ENCODE results near the gene CEP104. TPM values are rescaled to one million over a fixed set of nuclear protein-coding genes. Genes with fewer than 3 reads are reported as not detected.

The CEP104 gene
- polyA plus RNA-seq, 1 of the 3 experiments (the other 2 are of a cell fraction) = 19.2 TPM

DNA sequence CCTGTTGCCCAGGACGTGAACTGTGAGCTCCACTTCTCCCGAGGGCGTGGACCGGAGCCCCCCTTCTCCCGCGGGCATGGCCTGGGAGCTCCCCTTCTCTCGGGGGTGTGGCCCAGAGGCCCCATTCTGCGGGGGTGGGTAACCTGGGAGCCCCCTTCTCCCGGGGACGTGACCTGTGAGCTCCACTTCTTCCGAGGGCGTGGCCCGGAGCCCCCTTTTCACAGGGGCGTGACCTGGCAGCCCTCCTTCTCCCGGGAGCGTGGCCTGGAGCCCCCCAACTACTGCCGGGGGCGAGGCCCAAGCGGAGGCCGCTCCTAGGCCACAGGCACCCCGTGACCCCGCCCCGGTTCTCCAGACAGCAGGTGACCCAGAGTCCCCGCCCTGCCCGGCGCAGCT is 42.7 kb upstream of the CEP104 start:
- peak overlapping the region; percentile 100 for H3K4me2 ChIP-seq
- H3K36me3 ChIP-seq (replicated peaks in 1 of 2; ENCODE audit: control insufficient read depth in 1 of 2, insufficient read depth in 2 of 2, low read length in 1 of 2) = peaks cover 2 to 12% of the 10 kb centered on the region in 2 experiments
- ChIA-PET CTCF (interaction anchor here (0.8 to 2.1 kb wide), 5 partner anchors 24 to 753 kb away, joined by 3 to 5 read pairs (median 3); no protein-coding TSS in a partner anchor), POLR2A (no interaction called here)
- peak; percentile 73 for DNase-seq
- H3K4me1 ChIP-seq (ENCODE audit: control insufficient read depth in 1 of 2, insufficient read depth in 2 of 2, low read depth in 1 of 2, low read length in 1 of 2) = peaks cover 0 to 18% of the 10 kb centered on the region in 2 experiments; a peak in 1 of 4 replicates
- 0% methylated on average over 6 of the region's 26 CpGs for WGBS (ENCODE audit: low lambda C conversion rate)
- H3F3A ChIP-seq (replicated peaks; ENCODE audit: insufficient read depth) = no peaks in the 10 kb centered on the region
- H2AFZ ChIP-seq (ENCODE audit: low read depth) = peak overlapping the region; percentile 63; the same call in 1 of the 2 replicates
- H3K79me2 ChIP-seq (ENCODE audit: insufficient read depth) = peaks cover 52% of the 10 kb centered on the region
- peak overlapping the region; percentile 96 for H3K9ac ChIP-seq
- H3K27me3 ChIP-seq (ENCODE audit: insufficient read depth) = no peaks in the 10 kb centered on the region
- H3K9me2 ChIP-seq = no peaks in the 10 kb centered on the region
- no peaks in the 10 kb centered on the region for H3K9me3 ChIP-seq
- H3K27ac ChIP-seq (ENCODE audit: low read depth in 2 of 2, low read length in 1 of 2) = peak overlapping the region; percentile 91 to 97
- TF ChIP-seq, protein P1, sequence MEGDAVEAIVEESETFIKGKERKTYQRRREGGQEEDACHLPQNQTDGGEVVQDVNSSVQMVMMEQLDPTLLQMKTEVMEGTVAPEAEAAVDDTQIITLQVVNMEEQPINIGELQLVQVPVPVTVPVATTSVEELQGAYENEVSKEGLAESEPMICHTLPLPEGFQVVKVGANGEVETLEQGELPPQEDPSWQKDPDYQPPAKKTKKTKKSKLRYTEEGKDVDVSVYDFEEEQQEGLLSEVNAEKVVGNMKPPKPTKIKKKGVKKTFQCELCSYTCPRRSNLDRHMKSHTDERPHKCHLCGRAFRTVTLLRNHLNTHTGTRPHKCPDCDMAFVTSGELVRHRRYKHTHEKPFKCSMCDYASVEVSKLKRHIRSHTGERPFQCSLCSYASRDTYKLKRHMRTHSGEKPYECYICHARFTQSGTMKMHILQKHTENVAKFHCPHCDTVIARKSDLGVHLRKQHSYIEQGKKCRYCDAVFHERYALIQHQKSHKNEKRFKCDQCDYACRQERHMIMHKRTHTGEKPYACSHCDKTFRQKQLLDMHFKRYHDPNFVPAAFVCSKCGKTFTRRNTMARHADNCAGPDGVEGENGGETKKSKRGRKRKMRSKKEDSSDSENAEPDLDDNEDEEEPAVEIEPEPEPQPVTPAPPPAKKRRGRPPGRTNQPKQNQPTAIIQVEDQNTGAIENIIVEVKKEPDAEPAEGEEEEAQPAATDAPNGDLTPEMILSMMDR (IDR thresholded peaks at IDR 0.05) = peak; percentile 33
- TF ChIP-seq RCOR1 (IDR thresholded peaks at IDR 0.05; ENCODE audit: low read length) = no peak
- TF ChIP-seq CHD2 (IDR thresholded peaks at IDR 0.05; ENCODE audit: low read length, partially characterized antibody) = no peak
- peak overlapping the region; percentile 90 to 95 for H3K4me3 ChIP-seq (ENCODE audit: low read depth in 2 of 2, low read length in 1 of 2)
- 0 out of 2 replicates have a peak, but pooled peaks cover 9% of the 10 kb centered on the region for H4K20me1 ChIP-seq (ENCODE audit: insufficient read depth)

- Histone ChIP-seq H3K27me3 (ENCODE audit: insufficient read depth) (no peaks in the 10 kb centered on the region), H3K4me1 (ENCODE audit: control insufficient read depth in 1 of 2, insufficient read depth in 2 of 2, low read depth in 1 of 2, low read length in 1 of 2) (peaks cover 0 to 18% of the 10 kb centered on the region in 2 experiments; a peak in 1 of 4 replicates), H3F3A (replicated peaks; ENCODE audit: insufficient read depth) (no peaks in the 10 kb centered on the region), H3K79me2 (ENCODE audit: insufficient read depth) (peaks cover 57% of the 10 kb centered on the region), H2AFZ (ENCODE audit: low read depth) (peak overlapping the region; percentile 63; the same call in 1 of the 2 replicates), H3K4me3 (ENCODE audit: low read depth in 2 of 2, low read length in 1 of 2) (peak overlapping the region; percentile 90 to 95), H3K27ac (ENCODE audit: low read depth in 2 of 2, low read length in 1 of 2) (peak overlapping the region; percentile 91 to 97; a peak in 3 of 4 replicates), H3K9ac (peak overlapping the region; percentile 96), H4K20me1 (ENCODE audit: insufficient read depth) (0 out of 2 replicates have a peak, but pooled peaks cover 9% of the 10 kb centered on the region), H3K9me3 (no peaks in the 10 kb centered on the region), H3K9me2 (no peaks in the 10 kb centered on the region), H3K36me3 (replicated peaks in 1 of 2; ENCODE audit: control insufficient read depth in 1 of 2, insufficient read depth in 2 of 2, low read length in 1 of 2) (peaks cover 2 to 12% of the 10 kb centered on the region in 2 experiments), H3K4me2 (peak overlapping the region; percentile 100)
- ChIA-PET POLR2A (no interaction called here), CTCF (interaction anchor here (0.8 to 2.1 kb wide), 4 partner anchors 41 to 754 kb away, joined by 3 to 5 read pairs (median 4); no protein-coding TSS in a partner anchor)
- WGBS (ENCODE audit: low lambda C conversion rate) = 60% methylated on average over 4 of the region's 10 CpGs
- no peak for DNase-seq
- TF ChIP-seq PBX3 (IDR thresholded peaks at IDR 0.05) = no peak
- no peak for TF ChIP-seq FOXJ3 (CRISPR knock-in tag; IDR thresholded peaks at IDR 0.05)
- TF ChIP-seq TEAD4 (IDR thresholded peaks at IDR 0.05; ENCODE audit: borderline replicate concordance, insufficient read depth) = no peak
- no peak for TF ChIP-seq CHD2 (IDR thresholded peaks at IDR 0.05; ENCODE audit: low read length, partially characterized antibody)
- no peak for TF ChIP-seq NRF1 (IDR thresholded peaks at IDR 0.05; ENCODE audit: low read depth, low read length)
- no peak for TF ChIP-seq ELF1 (IDR thresholded peaks at IDR 0.05)
- TF ChIP-seq, protein P1 (IDR thresholded peaks at IDR 0.05) = no peak
- no peak for TF ChIP-seq TAF1 (IDR thresholded peaks at IDR 0.05; ENCODE audit: borderline replicate concordance, low read depth, low read length)
- no peak for TF ChIP-seq MXI1 (IDR thresholded peaks at IDR 0.05; ENCODE audit: low read depth, low read length)
- TF ChIP-seq SIN3A (IDR thresholded peaks at IDR 0.05; ENCODE audit: borderline replicate concordance, low read depth, low read length) = no peak
- TF ChIP-seq RAD21 (IDR thresholded peaks at IDR 0.05; ENCODE audit: low read length) = no peak
- TF ChIP-seq YY1 (IDR thresholded peaks at IDR 0.05; ENCODE audit: low read depth) = no peak
Observed at GRCh38 chr1:3898994-3899753, 42.2 kb upstream of the CEP104 start.

Measured in SK-N-SH (cell line).